Measurements from ENCODE around the gene SLF2. TPM values are rescaled to one million over a fixed set of nuclear protein-coding genes. Genes with fewer than 3 reads are reported as not detected.

SLF2 gene
- total and polyA plus RNA-seq, 9 of the 15 experiments (the other 6 are each of a cell fraction or from before 2014, with no cell fraction given), result 1.7 to 18.4 (median 7.8) TPM

DNA sequence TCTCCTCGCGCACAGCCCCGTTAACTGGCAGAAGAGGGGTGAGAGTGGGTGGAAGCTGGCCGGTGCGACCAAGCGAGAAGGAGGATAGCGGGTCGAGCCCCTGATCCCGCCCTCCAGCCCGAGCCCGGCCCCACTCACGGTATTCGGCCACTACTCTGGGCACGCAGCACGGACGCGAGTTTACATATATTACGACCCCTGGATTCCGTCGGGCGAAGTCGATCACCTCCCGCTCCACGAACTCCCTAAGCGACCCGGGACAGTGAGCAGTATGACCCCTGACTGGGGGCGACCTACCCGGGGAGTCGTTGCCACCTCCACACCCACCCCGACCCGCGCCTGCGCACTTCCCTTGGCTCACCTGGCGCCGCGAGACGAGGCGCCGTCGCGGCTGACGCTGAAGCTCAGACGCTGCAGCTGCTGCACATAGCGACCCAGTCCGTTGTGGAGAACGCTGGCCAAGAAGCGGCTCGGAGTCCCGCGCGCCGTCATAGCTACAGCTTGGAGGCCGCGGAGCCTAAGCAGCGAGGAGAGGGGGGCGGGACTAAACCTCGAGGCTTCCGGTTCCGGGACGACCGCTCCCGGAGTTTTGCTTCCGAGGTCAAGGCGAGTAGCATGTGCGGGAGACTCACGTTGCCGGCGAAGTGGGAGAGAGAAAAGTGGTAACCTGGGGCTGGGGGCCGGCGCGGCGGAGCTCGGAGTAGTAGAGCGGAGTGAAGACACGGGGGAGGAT, 74.4 kb downstream of the SLF2 start, which contains the start of the genes MRPL43 and TWNK (continued):
- TF ChIP-seq EGR1 (conservative IDR thresholded peaks at IDR 0.05) (no peak), CBX1 (IDR thresholded peaks at IDR 0.05; ENCODE audit: low read depth) (no peak), ZNF589 (CRISPR knock-in tag; IDR thresholded peaks at IDR 0.05; ENCODE audit: low read depth) (no peak), MYC (IDR thresholded peaks at IDR 0.05; ENCODE audit: low read depth, low read length) (peak; percentile 99), MYC (CRISPR knock-in tag; IDR thresholded peaks at IDR 0.05; ENCODE audit: borderline replicate concordance, low read depth) (peak; percentile 62), HOXB6 (CRISPR knock-in tag; IDR thresholded peaks at IDR 0.05; ENCODE audit: borderline replicate concordance) (no peak), CREB1 (IDR thresholded peaks at IDR 0.05) (0 out of 2 replicates have a peak, but pooled peaks have one; percentile 47), CREB1 (CRISPR knock-in tag; IDR thresholded peaks at IDR 0.05) (no peak; the same call in 1 of the 2 replicates), SIRT6 (IDR thresholded peaks at IDR 0.05; ENCODE audit: low read depth, low read length) (no peak), SP2 (IDR thresholded peaks at IDR 0.05; ENCODE audit: extremely low read depth, low read depth, low read length, poor library complexity, severe bottlenecking) (peak; percentile 20), ZNF75A (CRISPR knock-in tag; IDR thresholded peaks at IDR 0.05) (no peak), DACH1 (IDR thresholded peaks at IDR 0.05; ENCODE audit: partially characterized antibody) (no peak), NR3C1 (CRISPR knock-in tag; IDR thresholded peaks at IDR 0.05) (no peak), ZC3H8 (IDR thresholded peaks at IDR 0.05) (no peak)
- TF ChIP-seq, protein P1, sequence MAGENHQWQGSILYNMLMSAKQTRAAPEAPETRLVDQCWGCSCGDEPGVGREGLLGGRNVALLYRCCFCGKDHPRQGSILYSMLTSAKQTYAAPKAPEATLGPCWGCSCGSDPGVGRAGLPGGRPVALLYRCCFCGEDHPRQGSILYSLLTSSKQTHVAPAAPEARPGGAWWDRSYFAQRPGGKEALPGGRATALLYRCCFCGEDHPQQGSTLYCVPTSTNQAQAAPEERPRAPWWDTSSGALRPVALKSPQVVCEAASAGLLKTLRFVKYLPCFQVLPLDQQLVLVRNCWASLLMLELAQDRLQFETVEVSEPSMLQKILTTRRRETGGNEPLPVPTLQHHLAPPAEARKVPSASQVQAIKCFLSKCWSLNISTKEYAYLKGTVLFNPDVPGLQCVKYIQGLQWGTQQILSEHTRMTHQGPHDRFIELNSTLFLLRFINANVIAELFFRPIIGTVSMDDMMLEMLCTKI (IDR thresholded peaks at IDR 0.05; ENCODE audit: partially characterized antibody), result no peak
- TF ChIP-seq, protein P2, sequence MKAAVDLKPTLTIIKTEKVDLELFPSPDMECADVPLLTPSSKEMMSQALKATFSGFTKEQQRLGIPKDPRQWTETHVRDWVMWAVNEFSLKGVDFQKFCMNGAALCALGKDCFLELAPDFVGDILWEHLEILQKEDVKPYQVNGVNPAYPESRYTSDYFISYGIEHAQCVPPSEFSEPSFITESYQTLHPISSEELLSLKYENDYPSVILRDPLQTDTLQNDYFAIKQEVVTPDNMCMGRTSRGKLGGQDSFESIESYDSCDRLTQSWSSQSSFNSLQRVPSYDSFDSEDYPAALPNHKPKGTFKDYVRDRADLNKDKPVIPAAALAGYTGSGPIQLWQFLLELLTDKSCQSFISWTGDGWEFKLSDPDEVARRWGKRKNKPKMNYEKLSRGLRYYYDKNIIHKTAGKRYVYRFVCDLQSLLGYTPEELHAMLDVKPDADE (conservative IDR thresholded peaks at IDR 0.05; ENCODE audit: control insufficient read depth, low read depth, low read length), result no peak; the same call in 1 of the 2 replicates
- TF ChIP-seq, protein P3, sequence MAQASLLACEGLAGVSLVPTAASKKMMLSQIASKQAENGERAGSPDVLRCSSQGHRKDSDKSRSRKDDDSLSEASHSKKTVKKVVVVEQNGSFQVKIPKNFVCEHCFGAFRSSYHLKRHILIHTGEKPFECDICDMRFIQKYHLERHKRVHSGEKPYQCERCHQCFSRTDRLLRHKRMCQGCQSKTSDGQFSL (CRISPR knock-in tag; IDR thresholded peaks at IDR 0.05), result no peak
- TF ChIP-seq, protein P3 (tag; IDR thresholded peaks at IDR 0.05), result no peak
- TF ChIP-seq, protein P4, sequence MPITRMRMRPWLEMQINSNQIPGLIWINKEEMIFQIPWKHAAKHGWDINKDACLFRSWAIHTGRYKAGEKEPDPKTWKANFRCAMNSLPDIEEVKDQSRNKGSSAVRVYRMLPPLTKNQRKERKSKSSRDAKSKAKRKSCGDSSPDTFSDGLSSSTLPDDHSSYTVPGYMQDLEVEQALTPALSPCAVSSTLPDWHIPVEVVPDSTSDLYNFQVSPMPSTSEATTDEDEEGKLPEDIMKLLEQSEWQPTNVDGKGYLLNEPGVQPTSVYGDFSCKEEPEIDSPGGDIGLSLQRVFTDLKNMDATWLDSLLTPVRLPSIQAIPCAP (CRISPR knock-in tag; IDR thresholded peaks at IDR 0.05; ENCODE audit: borderline replicate concordance), result no peak
- TF ChIP-seq, protein P5, sequence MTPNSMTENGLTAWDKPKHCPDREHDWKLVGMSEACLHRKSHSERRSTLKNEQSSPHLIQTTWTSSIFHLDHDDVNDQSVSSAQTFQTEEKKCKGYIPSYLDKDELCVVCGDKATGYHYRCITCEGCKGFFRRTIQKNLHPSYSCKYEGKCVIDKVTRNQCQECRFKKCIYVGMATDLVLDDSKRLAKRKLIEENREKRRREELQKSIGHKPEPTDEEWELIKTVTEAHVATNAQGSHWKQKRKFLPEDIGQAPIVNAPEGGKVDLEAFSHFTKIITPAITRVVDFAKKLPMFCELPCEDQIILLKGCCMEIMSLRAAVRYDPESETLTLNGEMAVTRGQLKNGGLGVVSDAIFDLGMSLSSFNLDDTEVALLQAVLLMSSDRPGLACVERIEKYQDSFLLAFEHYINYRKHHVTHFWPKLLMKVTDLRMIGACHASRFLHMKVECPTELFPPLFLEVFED (CRISPR knock-in tag; conservative IDR thresholded peaks at IDR 0.05), result no peak
- TF ChIP-seq, protein P6, sequence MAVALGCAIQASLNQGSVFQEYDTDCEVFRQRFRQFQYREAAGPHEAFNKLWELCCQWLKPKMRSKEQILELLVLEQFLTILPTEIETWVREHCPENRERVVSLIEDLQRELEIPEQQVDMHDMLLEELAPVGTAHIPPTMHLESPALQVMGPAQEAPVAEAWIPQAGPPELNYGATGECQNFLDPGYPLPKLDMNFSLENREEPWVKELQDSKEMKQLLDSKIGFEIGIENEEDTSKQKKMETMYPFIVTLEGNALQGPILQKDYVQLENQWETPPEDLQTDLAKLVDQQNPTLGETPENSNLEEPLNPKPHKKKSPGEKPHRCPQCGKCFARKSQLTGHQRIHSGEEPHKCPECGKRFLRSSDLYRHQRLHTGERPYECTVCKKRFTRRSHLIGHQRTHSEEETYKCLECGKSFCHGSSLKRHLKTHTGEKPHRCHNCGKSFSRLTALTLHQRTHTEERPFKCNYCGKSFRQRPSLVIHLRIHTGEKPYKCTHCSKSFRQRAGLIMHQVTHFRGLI (CRISPR knock-in tag; IDR thresholded peaks at IDR 0.05), result no peak
